ENCODE results near the gene DCAF4.
"Not testable (repeated sequence)": the region's sequence is repeated elsewhere in the genome, so short reads cannot be mapped to it uniquely, and the experiment has no call there.

The DCAF4 gene

DNA sequence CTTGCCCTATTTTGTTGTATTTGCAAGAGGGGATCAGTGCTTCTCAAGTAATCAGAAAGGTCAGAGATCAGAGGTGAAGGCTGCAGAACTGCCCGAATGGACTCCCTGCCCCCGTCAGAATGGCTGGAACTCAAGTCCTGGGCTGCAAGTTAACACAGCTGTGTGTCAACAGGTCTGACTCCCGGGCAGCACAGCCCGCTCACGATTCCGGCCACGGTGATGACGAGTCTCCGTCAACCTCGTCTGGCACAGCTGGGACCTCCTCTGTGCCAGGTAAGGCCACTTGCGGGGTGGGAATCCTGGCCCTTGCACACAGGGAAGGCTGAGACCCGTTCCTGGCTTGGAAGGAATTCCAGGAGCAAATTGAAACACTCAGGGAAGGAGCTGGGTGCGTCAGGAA is 13.4 kb downstream of the DCAF4 start:
- no peak for FAIRE-seq

DNA sequence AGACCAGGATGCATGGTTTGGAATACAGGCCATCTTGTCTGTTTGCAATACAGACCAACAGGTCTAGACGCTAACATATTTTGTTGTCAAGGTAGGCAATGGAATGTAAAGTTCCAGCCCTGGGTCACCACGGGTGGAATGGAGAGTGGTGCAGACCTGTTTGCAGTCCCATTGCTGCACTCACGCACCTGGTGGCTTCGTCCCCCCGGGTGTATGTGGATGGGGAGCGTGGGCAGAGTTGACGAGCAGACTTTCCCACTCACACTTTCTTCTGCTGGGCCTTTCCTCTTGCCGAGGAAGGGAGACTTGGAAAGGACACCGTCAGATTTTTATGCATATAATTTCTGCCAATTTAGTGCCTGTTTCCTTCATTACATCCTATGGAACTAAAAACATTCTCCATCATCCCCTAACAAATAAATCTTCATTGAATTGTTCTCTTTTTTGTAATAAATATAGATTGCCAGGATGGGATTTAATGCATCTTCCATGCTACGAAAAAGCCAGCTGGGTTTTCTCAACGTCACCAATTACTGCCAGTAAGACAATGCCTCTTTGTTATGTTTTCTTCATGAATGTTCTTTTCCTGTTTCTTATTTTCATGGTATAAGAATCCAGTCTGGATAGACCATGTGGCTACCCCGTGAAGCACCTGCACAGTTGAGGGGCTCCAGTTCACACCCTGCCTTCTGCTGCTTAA is 15.2 kb downstream of the DCAF4 start:
- no peak for FAIRE-seq

DNA sequence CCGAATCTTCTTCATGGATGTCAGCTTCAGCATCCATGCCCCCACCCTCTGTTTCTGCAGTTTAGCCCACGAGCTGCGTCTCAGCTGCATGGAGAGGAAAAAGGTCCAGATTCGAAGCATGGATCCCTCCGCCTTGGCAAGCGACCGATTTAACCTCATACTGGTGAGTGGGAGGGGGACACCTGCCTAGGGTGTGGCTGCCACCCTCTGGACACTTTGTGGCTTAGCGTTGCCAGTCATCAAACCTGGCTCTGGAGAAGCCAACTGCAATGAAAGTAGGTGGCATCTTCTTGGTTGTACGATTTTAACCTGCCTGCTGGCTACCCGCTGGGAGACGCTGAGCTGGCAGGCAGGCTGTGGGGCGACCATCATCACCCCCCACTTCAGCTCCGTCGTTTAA is 16.7 kb downstream of the DCAF4 start:
- FAIRE-seq, result no peak

DNA sequence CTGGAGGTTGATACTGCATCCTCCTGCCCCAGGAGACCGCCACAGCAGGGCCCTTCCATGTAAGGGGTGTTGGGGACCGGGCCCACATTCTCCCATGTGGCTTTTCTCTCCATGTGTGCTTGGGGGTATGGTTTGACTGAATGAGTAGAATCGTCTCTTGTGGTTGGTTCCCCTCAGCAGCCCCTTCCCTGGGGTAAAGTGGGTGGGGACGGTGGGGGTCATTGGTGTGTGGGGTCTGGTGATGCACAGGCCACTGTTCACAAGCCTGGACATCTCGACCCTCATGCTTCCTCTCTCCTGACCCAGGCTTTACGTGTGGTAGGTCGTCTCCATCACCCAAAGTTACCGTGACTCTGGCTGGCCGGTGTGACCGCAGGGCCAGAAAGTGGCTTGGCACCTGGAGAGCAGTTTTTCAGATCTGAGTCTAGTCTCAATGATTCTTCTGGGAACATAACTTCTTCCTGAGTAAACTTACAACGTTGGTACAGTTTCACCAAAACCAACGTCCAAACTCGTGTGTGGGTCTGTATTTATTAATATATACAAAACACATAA is 17.7 kb downstream of the DCAF4 start:
- FAIRE-seq, result no peak

DNA sequence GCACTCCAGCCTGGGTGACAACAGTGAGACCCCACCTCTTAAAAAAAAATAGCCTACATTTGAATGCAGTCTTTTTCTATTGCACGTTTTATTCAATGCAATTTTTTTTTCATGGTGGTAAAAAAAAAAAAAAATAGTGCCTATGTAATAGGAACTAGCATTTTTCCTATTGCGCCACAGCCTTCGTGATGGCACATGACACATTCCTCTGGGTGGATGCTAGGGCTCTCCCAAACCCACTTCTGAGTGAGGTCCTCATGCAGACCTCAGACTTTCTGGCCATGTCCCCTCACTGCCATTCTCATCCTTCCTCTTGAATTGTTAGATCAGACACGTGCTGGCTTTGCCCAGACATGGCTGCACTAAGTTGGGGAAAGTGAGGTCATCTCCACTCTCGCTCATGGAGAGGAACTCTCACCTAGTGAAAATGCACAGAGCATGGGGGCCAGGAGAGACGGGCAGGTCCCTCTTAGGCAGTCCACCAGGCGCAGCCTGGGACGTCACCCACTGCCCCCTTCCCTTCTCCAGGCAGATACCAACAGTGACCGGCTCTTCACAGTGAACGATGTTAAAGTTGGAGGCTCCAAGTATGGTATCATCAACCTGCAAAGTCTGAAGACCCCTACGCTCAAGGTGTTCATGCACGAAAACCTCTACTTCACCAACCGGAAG is 19.2 kb downstream of the DCAF4 start:
- no peak for FAIRE-seq

DNA sequence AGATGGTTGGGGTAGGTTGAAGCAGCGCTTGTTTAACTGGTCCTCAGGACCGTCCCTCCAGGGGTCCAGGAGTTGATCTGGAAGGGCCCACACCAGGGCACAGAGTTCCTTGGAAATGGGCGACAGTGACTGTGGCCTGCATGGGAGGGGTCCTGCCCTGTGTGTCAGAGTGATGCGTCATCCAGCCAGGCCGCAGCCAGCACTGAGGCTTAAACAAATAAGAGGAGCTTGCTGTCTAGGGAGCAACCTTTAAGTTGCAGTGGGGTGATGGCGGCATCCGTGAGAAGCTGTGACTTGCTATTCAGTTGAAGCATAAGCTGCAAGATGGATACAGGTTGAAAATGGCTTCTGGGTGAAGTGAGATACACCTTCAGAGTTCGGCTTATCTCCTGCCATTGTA is 20.2 kb downstream of the DCAF4 start:
- FAIRE-seq, result no peak

DNA sequence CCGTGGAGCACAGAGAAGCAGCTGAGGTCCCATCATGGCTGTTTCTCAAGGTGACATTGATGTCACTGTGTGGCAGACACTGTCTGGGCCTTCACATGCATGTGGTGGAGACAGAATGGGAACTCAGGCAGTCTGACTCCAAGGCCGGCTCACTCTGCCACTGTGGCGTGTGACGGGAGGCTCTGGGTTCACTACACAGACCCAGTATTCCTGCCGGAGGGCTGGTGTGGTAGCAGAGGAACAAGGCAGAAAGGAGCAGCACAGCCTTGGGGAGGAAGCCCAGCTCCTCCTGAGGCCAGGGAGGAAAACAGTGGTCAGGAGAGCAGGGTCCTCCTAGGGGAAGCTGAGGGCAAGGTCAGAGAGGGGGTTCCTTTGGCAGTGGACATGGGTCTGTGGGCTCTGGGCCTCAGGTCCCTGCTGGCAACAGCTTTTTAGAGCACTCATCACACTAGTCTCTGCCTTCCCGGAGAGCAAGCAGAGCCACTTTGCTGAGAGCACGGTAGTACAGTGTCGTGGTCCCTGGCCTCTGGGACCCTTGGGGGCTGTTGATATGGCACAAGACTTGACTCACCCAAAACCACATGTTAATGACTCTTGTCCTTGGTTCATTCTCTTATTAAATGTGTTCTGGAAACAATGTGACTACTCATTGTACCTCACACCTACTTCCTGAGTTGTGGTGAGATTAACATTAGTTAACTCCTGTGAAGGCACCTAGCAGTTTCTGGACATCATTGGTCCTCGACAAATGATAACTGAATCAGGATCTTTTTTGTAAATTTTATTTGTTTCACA is 21.3 kb downstream of the DCAF4 start:
- no peak for FAIRE-seq

DNA sequence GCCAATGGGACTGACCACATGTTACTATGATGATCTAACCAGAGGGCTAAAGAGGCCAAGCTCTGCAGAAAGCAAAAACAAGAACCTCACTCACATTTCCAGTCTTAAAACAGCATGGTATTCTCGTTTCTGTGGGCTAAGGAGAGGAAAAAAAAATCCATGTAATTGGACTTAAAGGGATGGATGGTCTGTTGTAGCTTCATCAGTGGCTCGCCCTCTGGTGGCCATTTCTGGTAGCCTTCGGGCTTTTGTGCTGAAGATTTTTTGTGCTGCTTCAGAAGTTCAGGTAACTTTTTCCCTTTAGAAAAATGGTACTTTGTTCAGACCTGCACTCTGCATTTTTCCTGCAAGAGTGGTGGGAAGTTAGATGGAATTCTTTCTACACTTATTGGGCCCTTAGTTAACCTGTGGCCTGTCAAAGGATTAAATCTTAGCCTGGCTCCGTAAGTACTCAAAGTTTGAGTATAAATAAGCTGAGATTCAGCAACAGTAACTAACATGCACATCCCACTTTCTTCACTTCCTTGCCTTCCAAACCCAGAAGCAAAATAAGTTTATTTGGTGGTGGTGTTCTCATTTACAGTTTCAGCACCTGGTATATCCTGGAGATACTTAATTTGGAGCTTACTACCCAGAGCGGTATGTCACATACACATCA is 22.3 kb downstream of the DCAF4 start:
- no peak for FAIRE-seq

DNA sequence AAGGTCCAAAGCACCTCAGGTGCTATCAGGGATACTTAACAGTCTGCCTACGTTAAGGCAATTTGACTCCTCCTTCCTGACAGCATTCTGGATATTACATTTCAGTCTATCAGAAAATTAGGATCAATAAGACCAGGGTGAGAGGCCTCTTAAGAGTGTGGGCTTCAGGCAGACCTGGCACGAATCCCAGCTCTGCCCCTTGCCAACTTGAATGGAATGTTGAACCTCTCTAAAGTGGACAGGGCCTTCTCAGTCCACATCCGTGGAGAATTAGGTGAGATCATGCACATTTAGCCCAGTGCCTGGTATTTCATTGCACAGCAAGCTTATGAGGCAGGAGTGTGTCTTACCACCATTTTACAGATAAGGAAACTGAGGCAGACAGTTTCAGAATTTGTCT is 25.9 kb downstream of the DCAF4 start:
- no peak for FAIRE-seq

DNA sequence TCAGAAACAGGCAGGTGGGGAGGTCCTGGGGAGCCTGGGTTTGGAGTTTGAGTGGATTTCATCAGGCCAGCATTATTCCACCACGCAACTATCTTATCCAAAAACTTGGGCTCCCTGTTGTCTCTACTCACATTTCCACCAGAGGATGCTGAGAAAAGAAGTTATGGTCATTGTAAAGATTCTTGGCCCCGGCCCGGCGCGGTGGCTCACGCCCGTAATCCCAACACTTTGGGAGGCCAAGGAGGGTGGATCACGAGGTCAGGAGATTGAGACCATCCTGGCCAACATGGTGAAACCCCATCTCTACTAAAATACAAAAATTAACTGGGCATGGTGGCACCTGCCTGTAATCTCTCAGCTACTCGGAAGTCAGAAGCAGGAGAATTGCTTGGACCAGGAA is 30.5 kb downstream of the DCAF4 start:
- FAIRE-seq, result not testable (repeated sequence)

DNA sequence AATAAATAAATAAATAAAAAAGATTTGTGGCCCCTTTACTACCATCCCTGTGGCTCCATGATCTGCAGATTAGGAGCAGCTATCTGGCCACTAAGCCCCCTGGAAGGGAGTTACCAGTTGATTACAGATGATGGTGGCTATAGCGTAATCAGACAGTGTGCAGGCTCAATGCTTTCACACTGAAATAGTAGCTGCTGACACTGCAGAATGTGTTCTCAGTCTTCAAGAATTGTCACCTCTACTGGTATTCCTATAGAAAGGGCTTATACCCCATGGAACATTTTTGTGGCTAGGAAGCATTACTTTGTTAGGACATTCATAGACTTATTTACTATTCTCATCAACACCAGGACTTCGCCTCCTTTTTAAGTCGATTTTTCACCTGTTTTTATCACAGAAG is 30.9 kb downstream of the DCAF4 start:
- no peak for FAIRE-seq

DNA sequence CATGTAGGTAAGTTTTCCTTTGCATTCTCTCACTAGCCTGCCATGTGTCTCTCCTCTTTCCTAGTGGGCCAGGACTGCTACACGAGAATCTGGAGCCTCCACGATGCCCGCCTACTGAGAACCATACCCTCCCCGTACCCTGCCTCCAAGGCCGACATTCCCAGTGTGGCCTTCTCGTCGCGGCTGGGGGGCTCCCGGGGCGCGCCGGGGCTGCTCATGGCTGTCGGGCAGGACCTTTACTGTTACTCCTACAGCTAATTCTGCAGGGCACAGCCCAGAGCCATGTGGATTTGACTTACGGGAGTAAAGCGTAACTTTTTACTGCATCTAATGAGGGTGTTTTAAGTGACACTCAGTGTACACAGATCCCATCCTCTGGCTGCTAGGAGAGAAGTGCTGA is 32.3 kb downstream of the DCAF4 start:
- no peak for FAIRE-seq

DNA sequence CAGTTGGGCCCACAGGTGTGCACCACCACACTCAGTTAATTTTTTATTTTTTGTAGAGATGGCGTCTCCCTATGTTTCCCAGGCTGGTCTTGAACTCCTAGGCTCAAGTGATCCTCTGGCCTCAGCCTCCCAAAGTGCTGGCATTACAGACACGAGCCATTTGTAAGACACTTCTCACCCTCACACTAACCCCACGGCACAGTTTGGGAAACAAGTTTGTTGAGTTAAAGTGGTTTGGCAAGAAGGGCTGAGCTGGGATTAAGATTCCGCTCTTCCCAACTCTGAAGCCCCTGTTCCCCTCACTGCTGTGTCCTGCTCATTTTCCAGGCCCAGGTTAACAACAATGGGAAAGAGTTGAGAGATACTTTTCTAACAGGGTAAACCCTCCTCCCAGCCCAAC is 34.8 kb downstream of the DCAF4 start:
- not testable (repeated sequence) for FAIRE-seq

DNA sequence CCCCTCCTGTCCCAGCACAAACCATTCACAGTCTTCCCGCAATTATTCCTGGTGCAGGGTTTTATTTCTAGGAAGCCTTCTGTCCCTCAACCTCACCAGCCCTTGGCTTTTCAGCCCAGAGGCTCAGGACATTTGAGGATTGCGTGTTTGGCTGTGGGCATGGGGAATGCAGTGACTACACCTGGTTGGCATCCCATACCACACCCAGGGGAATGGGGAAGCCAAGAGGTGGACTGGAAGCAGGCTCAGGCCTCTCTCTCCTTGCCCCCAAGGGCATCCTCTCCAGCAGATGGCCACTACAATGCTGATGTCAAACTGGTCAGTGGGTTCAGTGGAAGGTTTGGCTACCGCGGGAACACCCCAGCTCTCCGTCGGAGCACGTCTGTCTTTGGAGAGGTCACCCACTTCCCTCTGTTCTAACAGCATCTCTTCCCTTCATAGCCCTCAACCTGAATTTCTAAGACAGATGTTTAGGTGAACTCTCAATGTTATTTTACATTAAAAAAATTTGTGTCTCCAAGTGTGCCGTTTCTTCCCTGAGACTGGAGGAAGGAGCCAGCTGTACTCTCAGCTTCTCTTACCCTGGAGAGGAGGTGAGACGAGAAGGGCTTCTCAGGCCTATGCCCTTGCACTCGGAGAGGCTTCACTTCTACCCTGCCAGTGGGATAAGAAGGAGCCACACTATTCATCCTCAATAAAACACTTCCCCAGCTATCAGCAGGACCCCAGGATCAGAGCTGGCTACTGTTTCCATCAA is 35.5 kb downstream of the DCAF4 start:
- FAIRE-seq, result no peak

DNA sequence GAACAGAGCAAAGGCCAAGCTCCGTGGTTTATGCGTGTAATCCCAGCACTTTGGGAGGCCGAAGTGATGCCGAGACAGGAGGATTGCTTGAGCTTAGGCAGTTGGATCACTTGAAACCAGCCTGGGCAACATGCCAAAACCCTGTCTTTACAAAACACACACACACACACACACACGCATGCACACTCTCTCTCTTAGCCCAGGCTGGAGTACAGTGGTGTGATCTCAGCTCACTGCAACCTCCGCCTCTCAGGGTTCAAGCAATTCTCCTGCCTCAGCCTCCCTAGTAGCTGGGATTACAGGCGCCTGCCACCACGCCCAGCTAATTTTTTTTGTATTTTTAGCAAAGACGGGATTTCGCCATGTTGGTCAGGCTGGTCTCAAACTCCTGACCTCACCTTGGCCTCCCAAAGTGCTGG is 36.1 kb downstream of the DCAF4 start:
- FAIRE-seq, result not testable (repeated sequence)

DNA sequence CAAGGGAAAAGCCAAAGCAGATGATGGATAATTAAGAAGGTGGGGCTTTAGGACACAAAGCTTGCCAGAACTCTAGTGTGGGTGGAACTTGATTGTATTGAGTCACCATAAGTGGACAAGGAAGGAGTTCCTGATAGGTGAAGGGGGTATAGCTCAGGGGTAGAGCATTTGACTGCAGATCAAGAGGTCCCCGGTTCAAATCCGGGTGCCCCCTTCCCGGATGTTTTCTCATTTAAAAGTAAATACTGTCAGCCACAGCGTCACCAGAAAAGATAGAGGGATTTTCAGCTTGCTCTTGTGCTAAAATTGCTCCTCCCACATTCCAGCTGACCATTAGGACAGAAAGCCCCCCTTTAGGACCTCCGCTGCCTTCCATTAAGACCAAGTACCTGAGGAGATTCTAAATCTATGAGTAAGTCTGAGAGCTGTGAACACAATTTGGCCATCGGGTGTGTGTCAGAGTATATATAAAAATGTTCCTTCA is 36.6 kb downstream of the DCAF4 start:
- FAIRE-seq, result no peak

DNA sequence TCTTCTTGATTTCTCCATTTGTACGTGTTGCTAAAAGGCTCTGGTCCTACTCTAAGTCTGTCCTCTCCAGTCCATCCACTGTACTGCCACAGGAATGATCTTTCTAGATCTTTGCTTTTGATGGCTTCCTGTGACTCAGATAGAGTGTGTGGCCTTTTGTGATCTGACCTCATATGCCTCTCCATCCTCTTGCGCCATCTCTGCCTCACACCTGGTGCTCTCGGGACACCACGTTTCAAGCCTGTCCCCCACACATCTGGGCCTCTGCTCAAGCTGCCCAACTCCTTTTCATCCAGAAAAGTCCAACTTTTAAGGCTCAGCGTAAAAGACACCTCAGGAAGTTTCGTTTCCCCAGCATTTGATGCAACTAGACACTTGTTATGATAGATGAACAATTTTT is 39.0 kb downstream of the DCAF4 start:
- no peak for FAIRE-seq

DNA sequence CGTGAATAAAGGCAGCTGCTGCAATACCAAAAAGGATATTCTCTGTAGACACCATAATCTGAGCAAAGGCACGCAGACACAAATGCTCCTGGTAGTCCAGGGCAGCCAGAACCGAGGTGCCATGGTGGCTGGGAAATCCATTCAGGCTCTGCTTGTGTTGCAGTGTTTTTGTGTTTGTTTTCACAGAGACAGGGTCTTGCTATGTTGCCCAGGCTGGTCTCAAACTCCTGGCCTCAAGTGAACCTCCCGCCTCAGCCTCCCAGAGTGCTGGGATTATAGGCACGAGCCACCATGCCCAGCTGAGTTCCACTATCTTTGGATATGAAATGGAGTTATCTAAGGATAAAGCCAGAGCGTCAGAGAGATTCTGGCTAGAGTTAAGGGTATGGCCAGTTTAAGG is 39.8 kb downstream of the DCAF4 start:
- no peak for FAIRE-seq

DNA sequence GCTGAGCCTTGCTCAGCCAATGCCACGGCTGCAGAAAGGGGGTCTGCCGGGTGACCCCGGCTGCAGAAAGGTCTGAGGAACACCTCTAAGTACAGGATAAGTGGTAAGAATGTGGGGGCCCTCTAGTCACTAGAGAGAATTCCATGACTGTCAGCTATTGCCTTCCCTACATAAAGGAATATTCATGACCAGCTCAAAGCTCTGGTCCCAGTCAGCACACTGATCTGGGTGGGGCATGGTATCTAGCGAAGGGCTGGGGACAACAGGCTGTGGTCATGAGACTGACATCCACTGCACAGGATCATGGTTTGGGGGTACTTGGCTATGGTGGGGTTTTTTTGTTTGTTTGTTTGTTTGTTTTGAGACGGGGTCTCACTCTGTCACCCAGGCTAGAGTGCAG is 42.1 kb downstream of the DCAF4 start:
- no peak for FAIRE-seq

DNA sequence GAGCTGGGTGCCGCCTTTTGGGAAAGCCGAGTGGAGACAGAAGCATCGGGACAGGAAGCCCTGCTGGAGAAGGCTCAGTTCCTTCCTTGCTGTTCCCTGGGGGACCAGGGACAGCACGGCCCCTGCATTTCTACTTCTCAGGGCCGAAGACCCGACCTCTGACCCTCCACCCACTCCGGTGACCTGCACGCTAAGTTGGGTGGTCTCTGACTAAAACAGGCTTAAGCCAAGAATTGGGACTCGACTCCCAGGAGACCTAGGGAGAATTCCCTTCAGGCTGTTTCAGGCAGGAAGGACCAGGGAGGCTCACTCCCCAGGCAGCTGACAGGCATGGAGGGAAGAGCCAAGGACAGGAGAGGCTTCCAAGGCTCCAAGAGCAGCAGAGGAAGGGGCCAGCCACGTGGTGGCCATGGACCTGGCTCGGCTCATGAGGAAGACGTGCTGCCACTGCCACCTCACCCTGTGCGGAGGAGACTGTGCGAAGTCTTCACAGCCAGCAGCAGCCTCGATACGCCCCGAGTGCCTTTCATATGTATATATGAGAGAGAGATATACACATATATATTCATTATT is 43.9 kb downstream of the DCAF4 start:
- FAIRE-seq, result no peak

DNA sequence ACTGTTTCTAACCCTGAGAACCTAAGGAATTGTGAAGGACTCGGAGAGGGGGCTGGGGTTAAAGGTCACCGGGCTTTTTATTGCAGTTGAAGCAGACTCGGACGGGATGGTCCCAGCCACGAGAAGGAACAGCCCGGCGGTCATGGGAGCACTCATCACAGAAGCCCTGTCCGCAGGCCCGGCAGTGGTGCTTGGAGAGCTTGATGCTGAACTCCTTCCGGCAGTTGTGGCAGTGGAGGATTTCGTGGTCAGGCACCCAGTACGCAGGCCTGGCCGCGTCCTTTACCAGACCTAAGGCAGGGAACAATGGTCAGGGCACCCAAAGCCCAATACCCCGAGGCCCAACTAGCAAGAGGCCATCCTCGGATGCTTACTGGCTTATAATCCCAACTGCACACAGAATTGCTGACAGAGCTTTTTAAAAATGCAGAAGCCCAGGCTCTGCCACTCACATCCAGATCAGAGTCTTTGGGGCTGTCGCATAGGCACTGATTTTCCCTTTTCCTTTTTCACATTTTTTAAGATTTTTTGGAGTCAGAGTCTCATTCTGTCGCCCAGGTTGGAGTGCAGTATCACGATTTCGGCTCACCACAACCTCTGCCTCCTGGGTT is 44.7 kb downstream of the DCAF4 start:
- no peak for FAIRE-seq
